IgD-negative memory B cell (primary cell): ENCODE results near the gene RSPH9. TPM values are rescaled to one million over a fixed set of nuclear protein-coding genes. Genes with fewer than 3 reads are reported as not detected.
A peak's percentile ranks its signal among the peaks of the same experiment; 100 is the strongest.

Source experiments
- H3K27ac Mint-ChIP-seq, 3 donors: one replicate each; pipeline ENCODE4 v1.8.0; 2020 to 2022; ENCODE audit warnings: mild to moderate bottlenecking in 3 of 3, mixed read lengths in 3 of 3, moderate library complexity in 1 of 3
- H3K27me3 Mint-ChIP-seq: one replicate; pipeline ENCODE4 v1.8.0; 2021; ENCODE audit warnings: mixed read lengths
- H3K36me3 Mint-ChIP-seq: one replicate; pipeline ENCODE4 v1.8.0; 2020; ENCODE audit warnings: mild to moderate bottlenecking, mixed read lengths
- H3K4me1 Mint-ChIP-seq, 3 donors: one replicate each; pipeline ENCODE4 v1.8.0; 2020 to 2022; ENCODE audit warnings: mixed read lengths in 3 of 3, mild to moderate bottlenecking in 1 of 3
- H3K4me3 Mint-ChIP-seq, 4 donors: one replicate each; pipeline ENCODE4 v1.8.0; 2020 to 2022; ENCODE audit warnings: mild to moderate bottlenecking in 4 of 4, mixed read lengths in 4 of 4, moderate library complexity in 3 of 4
- H3K9me3 Mint-ChIP-seq, 3 donors: one replicate each; pipeline ENCODE4 v1.8.0; 2020 to 2021; ENCODE audit warnings: mixed read lengths in 3 of 3, mild to moderate bottlenecking in 1 of 3
- polyA plus RNA-seq: library from polyadenylated mRNA; unstranded; fragments of 300-500 nt; fragmentation: Illumina TruSeq; gene quantifications from one replicate; pipeline ENCODE4 v1.2.3, GENCODE V29; 2021

Gene RSPH9
- polyA plus RNA-seq, 1 donor from 2014 or later = 1.2 TPM

GRCh38 chr6:43715056-43715788, 70.4 kb downstream of the RSPH9 start:
- Mint-ChIP-seq H3K9me3 (no peaks in the 10 kb centered on the region), H3K4me1 (peaks cover 26 to 31% (median 27%) of the 10 kb centered on the region in 3 donors), H3K27ac (peak overlapping the region; percentile 59 to 91 (median 85)), H3K27me3 (peaks cover 4% of the 10 kb centered on the region), H3K4me3 (peak overlapping the region; percentile 66 to 88 (median 78)), H3K36me3 (peaks cover 2% of the 10 kb centered on the region)

DNA sequence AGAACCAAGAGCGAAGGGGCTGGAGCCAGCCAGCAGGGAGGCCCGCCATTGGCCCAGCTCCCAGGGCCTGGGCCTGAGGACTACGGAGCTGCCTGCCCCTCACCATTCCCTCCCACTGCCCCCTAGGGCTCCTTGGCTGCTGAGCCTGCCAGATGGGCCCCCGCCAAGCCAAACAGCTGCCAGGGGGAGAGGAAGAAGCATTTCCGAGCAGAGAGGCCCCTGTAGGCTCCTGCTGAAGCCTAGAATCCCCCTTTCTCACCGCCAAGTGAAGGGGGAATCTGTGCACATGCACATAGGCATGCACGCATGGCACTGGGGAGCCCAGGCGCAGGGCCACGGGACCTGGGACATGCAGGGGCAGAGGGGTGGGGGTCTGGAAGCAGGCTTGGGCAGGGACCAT, 71.3 kb downstream of the RSPH9 start:
- Mint-ChIP-seq H3K27ac (peak overlapping the region in 1 of 3 donors; percentile 2), H3K9me3 (no peaks in the 10 kb centered on the region), H3K27me3 (peaks cover 5% of the 10 kb centered on the region), H3K4me1 (peaks cover 26 to 27% (median 27%) of the 10 kb centered on the region in 3 donors), H3K36me3 (peaks cover 2% of the 10 kb centered on the region), H3K4me3 (peak overlapping the region in 1 of 4 donors; percentile 70)

- peaks cover 3% of the 10 kb centered on the region for H3K27me3 Mint-ChIP-seq
- peaks cover 2% of the 10 kb centered on the region for H3K36me3 Mint-ChIP-seq
- peaks cover 23 to 26% (median 24%) of the 10 kb centered on the region in 3 donors for H3K4me1 Mint-ChIP-seq
- H3K9me3 Mint-ChIP-seq = no peaks in the 10 kb centered on the region
- H3K27ac Mint-ChIP-seq = no peak overlapping the region
- H3K4me3 Mint-ChIP-seq = no peak overlapping the region
These were observed 72.6 kb downstream of the RSPH9 start for GRCh38 chr6:43717389-43717788.

DNA sequence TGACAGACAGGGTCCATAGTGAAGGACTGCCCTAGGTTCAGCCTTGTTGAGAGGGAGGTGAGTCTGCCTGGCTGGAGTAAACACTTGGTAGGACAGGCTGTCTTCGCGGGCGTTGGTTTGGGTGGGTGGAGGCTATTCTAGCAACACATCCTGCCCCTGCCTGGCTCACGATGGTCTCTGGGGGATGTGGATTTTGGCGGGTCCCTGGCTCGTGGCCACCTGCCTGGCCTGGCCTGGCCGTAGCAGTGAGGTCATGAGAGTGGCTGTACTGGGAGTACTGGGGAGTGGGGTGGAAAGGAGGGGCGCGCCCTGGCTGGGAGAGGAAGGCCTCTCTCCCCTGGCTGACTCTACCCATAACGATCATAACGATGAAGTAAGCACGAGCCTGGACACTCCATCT, 73.0 kb downstream of the RSPH9 start:
- Mint-ChIP-seq H3K4me1 (peaks cover 19 to 22% (median 20%) of the 10 kb centered on the region in 3 donors), H3K4me3 (no peak overlapping the region), H3K27ac (no peak overlapping the region)

DNA sequence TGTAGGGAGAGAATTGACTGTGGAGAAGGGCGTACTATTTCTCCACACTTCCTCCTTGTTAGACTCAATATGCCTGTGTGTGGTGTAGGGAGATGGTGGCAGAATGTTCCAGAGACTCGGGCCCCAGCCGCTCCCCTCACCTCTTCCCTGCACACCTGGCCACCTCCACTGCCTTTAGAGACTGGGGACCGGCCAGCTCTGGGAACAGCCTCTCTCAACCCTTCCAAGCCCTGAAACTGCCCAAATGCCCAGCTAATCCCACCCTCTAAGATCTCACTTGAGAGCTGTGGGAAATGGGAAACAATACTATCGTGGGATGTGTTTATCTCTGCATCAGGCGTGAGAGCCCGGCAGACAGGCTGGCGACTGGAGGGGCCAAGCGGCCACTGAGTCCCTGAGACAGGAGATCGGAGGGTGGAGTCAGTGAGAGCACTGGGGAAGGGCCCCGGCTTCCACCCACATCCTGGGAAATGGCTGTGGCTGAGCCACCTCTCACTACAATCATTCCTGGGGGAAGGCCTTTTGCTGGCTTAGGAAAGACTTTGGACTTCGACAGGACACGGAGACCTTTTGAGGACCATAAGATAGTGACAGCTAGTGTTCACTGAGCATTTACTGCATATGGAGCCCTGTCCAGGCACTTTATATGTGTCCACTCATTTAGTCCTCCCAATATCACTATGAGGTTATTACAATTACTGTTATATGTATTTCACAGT, 73.7 kb downstream of the RSPH9 start:
- Mint-ChIP-seq H3K4me3 (peak overlapping the region in 1 of 4 donors; percentile 37), H3K9me3 (no peaks in the 10 kb centered on the region), H3K27ac (peak overlapping the region in 1 of 3 donors; percentile 48), H3K4me1 (peaks cover 19 to 21% (median 20%) of the 10 kb centered on the region in 3 donors), H3K36me3 (peaks cover 2% of the 10 kb centered on the region), H3K27me3 (peaks cover 3% of the 10 kb centered on the region)

More for the DNA sequence above, 73.0 kb downstream of the RSPH9 start:
- Mint-ChIP-seq H3K27me3 (peaks cover 3% of the 10 kb centered on the region), H3K9me3 (no peaks in the 10 kb centered on the region), H3K36me3 (peaks cover 2% of the 10 kb centered on the region)

DNA sequence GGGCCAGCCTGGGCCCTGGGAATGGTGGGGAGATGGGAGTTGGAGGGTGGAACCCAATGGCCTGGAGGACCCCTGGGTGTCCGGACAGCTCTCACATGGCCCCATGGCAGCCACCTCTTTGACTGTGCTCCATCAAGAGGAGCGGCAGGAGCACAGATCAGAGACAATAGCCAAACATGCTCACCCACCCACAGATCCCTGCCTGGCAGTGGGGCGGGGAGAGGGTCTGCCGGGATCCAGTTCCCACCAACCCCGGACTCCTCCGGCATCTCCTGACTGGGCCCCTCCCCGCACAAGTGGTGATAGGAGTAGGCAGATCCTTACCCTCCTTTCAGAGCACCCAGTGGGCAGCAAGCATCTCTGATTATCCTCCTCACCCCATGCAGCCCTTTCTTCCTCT, 74.7 kb downstream of the RSPH9 start:
- Mint-ChIP-seq H3K27me3 (peaks cover 5% of the 10 kb centered on the region), H3K9me3 (no peaks in the 10 kb centered on the region), H3K4me1 (peaks cover 12 to 18% (median 14%) of the 10 kb centered on the region in 3 donors), H3K36me3 (peaks cover 2% of the 10 kb centered on the region), H3K27ac (peak overlapping the region in 1 of 3 donors; percentile 63), H3K4me3 (no peak overlapping the region)

DNA sequence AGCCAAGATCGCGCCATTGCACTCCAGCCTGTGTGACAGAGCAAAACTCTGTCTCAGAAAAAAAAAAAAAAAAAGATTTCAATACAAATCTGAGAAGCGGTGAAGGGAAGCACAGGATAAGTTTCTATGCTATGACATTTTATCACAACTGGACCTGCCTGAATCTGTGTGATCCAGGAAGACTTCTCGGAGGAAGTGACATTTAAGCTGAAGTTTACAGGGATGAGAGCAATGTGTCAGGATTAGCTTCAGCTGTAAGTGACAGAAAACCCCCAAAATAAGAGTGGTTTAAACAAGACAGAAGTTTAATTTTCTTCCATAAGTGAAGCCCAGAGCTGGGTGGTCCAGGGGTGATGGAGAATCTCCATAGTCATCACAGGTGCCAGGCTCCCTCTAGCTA, 76.2 kb downstream of the RSPH9 start:
- Mint-ChIP-seq H3K36me3 (peaks cover 2% of the 10 kb centered on the region), H3K27me3 (peaks cover 5% of the 10 kb centered on the region), H3K4me1 (peaks cover 10 to 18% (median 17%) of the 10 kb centered on the region in 3 donors), H3K9me3 (no peaks in the 10 kb centered on the region), H3K27ac (peak overlapping the region in 1 of 3 donors; percentile 53), H3K4me3 (no peak overlapping the region)

Other genes starting within 250 kb of the RSPH9 start
- gene ABCC10, start 217.5 kb upstream of the RSPH9 start, polyA plus RNA-seq = 13.4 TPM
- gene DLK2, start 189.5 kb upstream of the RSPH9 start, polyA plus RNA-seq = not detected
- gene TJAP1, start 167.5 kb upstream of the RSPH9 start, polyA plus RNA-seq = 9.2 TPM
- gene LRRC73, start 134.7 kb upstream of the RSPH9 start, polyA plus RNA-seq = not detected
- 87.2 TPM for gene YIPF3, start 128.1 kb upstream of the RSPH9 start, polyA plus RNA-seq
- 19.6 TPM for gene POLR1C, start 127.9 kb upstream of the RSPH9 start, polyA plus RNA-seq
- 7.7 TPM for gene XPO5, start 69.0 kb upstream of the RSPH9 start, polyA plus RNA-seq
- 30.6 TPM for gene POLH, start 68.9 kb upstream of the RSPH9 start, polyA plus RNA-seq
- gene GTPBP2, start 15.8 kb upstream of the RSPH9 start, polyA plus RNA-seq = 5.5 TPM
- 23.3 TPM for gene MAD2L1BP, start 9.2 kb upstream of the RSPH9 start, polyA plus RNA-seq
- 84.4 TPM for gene MRPS18A, start 42.8 kb downstream of the RSPH9 start, polyA plus RNA-seq
- gene VEGFA, start 125.2 kb downstream of the RSPH9 start, polyA plus RNA-seq = 0.19 TPM